ENCODE data around the gene TNFRSF11A. TPM values are rescaled to one million over a fixed set of nuclear protein-coding genes. Genes with fewer than 3 reads are reported as not detected.

TNFRSF11A gene
- total and polyA plus RNA-seq, 2 donors (not counting 1 experiment from before 2014, with no cell fraction given) = 0.01 to 1.7 TPM

- H3K4me1 ChIP-seq (ENCODE audit: control insufficient read depth in 2 of 2, insufficient read depth in 2 of 2, low read length in 2 of 2) = no peaks in the 10 kb centered on the region
- no peak overlapping the region for H3K9ac ChIP-seq (ENCODE audit: low read length)
- no peak overlapping the region for H3K4me3 Mint-ChIP-seq
- H3K27me3 ChIP-seq (replicated peaks in 1 of 4; ENCODE audit: control extremely low read depth in 1 of 4, control insufficient read depth in 3 of 4, insufficient read depth in 4 of 4, low read length in 3 of 4) = no peaks in the 10 kb centered on the region
- H3K27ac Mint-ChIP-seq = no peak overlapping the region
- no peak overlapping the region for H3K27ac ChIP-seq (ENCODE audit: low read length in 2 of 2)
- no peaks in the 10 kb centered on the region for H3K9me3 ChIP-seq (ENCODE audit: control extremely low read depth in 1 of 3, control insufficient read depth in 2 of 3, insufficient read depth in 1 of 3, low read length in 2 of 3)
- H2AFZ ChIP-seq (ENCODE audit: insufficient read depth, low read depth, low read length, poor library complexity, severe bottlenecking) = no peak overlapping the region
- no peaks in the 10 kb centered on the region for H3K27me3 Mint-ChIP-seq
- no peak overlapping the region for H3K4me2 ChIP-seq (replicated peaks; ENCODE audit: low read depth, low read length, poor library complexity, severe bottlenecking)
- H3K4me3 ChIP-seq (ENCODE audit: control extremely low read depth in 1 of 5, extremely low read depth in 1 of 5, insufficient read depth in 1 of 5, low read depth in 2 of 5, low read length in 4 of 5) = no peak overlapping the region
- POLR2A ChIA-PET = no interaction called here
- peaks cover 1% of the 10 kb centered on the region for H3K4me1 Mint-ChIP-seq
- ATAC-seq (ENCODE audit: low read depth) (no peak), DNase-seq (no peak)
- no CpG with 5 or more reads among the region's 1 CpG for WGBS (ENCODE audit: insufficient coverage)
- CTCF ChIA-PET = no interaction called here
- peaks cover 21 to 46% of the 10 kb centered on the region in 2 experiments for H3K36me3 ChIP-seq (replicated peaks in 1 of 2; ENCODE audit: control extremely low read depth in 1 of 2, control insufficient read depth in 1 of 2, extremely low read depth in 1 of 2, insufficient read depth in 2 of 2, low read length in 1 of 2)
- TF ChIP-seq EZH2 (IDR thresholded peaks at IDR 0.05; ENCODE audit: borderline replicate concordance, insufficient read depth, low read depth, low read length, poor library complexity, severe bottlenecking) (no peak), CTCF (IDR thresholded peaks at IDR 0.05) (no peak)
- intact Hi-C loops (cut with micrococcal nuclease) = no loop called here
- no peaks in the 10 kb centered on the region for H3K9me3 Mint-ChIP-seq (ENCODE audit: insufficient read depth)
- no peaks in the 10 kb centered on the region for H3K79me2 ChIP-seq (ENCODE audit: control insufficient read depth, insufficient read depth, low read length)
- H4K20me1 ChIP-seq (ENCODE audit: control insufficient read depth, insufficient read depth, low read length, poor library complexity, severe bottlenecking) = no peaks in the 10 kb centered on the region
Observed at GRCh38 chr18:62280786-62281185, 44.3 kb upstream of the TNFRSF11A start.

- peaks cover 20 to 44% of the 10 kb centered on the region in 2 experiments for H3K36me3 ChIP-seq (replicated peaks in 1 of 2; ENCODE audit: control extremely low read depth in 1 of 2, control insufficient read depth in 1 of 2, extremely low read depth in 1 of 2, insufficient read depth in 2 of 2, low read length in 1 of 2)
Observed at GRCh38 chr18:62281684-62282083, 43.4 kb upstream of the TNFRSF11A start.

More at GRCh38 chr18:62281684-62282083, 43.4 kb upstream of the TNFRSF11A start:
- Mint-ChIP-seq H3K27me3 (no peaks in the 10 kb centered on the region), H3K27ac (no peak overlapping the region), H3K4me3 (no peak overlapping the region), H3K9me3 (ENCODE audit: insufficient read depth) (no peaks in the 10 kb centered on the region), H3K4me1 (peaks cover 1% of the 10 kb centered on the region)
- Histone ChIP-seq H2AFZ (ENCODE audit: insufficient read depth, low read depth, low read length, poor library complexity, severe bottlenecking) (no peak overlapping the region), H3K9ac (ENCODE audit: low read length) (no peak overlapping the region), H3K4me1 (ENCODE audit: control insufficient read depth in 2 of 2, insufficient read depth in 2 of 2, low read length in 2 of 2) (no peaks in the 10 kb centered on the region), H4K20me1 (ENCODE audit: control insufficient read depth, insufficient read depth, low read length, poor library complexity, severe bottlenecking) (no peaks in the 10 kb centered on the region), H3K79me2 (ENCODE audit: control insufficient read depth, insufficient read depth, low read length) (no peaks in the 10 kb centered on the region), H3K27ac (ENCODE audit: low read length in 2 of 2) (no peak overlapping the region), H3K4me3 (ENCODE audit: control extremely low read depth in 1 of 5, extremely low read depth in 1 of 5, insufficient read depth in 1 of 5, low read depth in 2 of 5, low read length in 4 of 5) (no peak overlapping the region), H3K9me3 (ENCODE audit: control extremely low read depth in 1 of 3, control insufficient read depth in 2 of 3, insufficient read depth in 1 of 3, low read length in 2 of 3) (no peaks in the 10 kb centered on the region), H3K27me3 (replicated peaks in 1 of 4; ENCODE audit: control extremely low read depth in 1 of 4, control insufficient read depth in 3 of 4, insufficient read depth in 4 of 4, low read length in 3 of 4) (no peaks in the 10 kb centered on the region), H3K4me2 (replicated peaks; ENCODE audit: low read depth, low read length, poor library complexity, severe bottlenecking) (no peak overlapping the region)
- CTCF ChIA-PET = no interaction called here
- WGBS (ENCODE audit: insufficient coverage) = no CpG with 5 or more reads among the region's 1 CpG
- no peak for TF ChIP-seq CTCF (IDR thresholded peaks at IDR 0.05)
- TF ChIP-seq EZH2 (IDR thresholded peaks at IDR 0.05; ENCODE audit: borderline replicate concordance, insufficient read depth, low read depth, low read length, poor library complexity, severe bottlenecking) = no peak
- intact Hi-C loops (cut with micrococcal nuclease) = no loop called here
- DNase-seq (no peak), ATAC-seq (ENCODE audit: low read depth) (no peak)
- POLR2A ChIA-PET = no interaction called here

Data from B cell (primary cell).